HUES6 (cell line): Measurements from ENCODE around the gene OSBPL2.

Experiments
- H3K27ac ChIP-seq: 2 replicates; pipeline ENCODE4 v1.7.0; 2013; ENCODE audit warnings: low read depth, mild to moderate bottlenecking, low read length, inconsistent platforms
- H3K27me3 ChIP-seq: 2 replicates; pipeline ENCODE4 v1.6.1; 2013; ENCODE audit warnings: low read length; ENCODE audit not compliant: control insufficient read depth, insufficient read depth
- H3K36me3 ChIP-seq: 2 replicates; pipeline ENCODE4 v1.6.1; 2013; ENCODE audit warnings: low read length; ENCODE audit not compliant: control insufficient read depth, insufficient read depth
- H3K4me1 ChIP-seq: 2 replicates; pipeline ENCODE4 v1.6.1; 2013; ENCODE audit warnings: low read length; ENCODE audit not compliant: control insufficient read depth, insufficient read depth
- H3K4me3 ChIP-seq: 2 replicates; pipeline ENCODE4 v1.5.1; 2013; ENCODE audit warnings: low read depth, low read length
- H3K9ac ChIP-seq: one replicate; pipeline ENCODE4 v1.6.1; 2013; ENCODE audit warnings: mild to moderate bottlenecking, low read length
- H3K9me3 ChIP-seq: 2 replicates; pipeline ENCODE4 v1.6.1; 2013; ENCODE audit warnings: low read depth, low read length; ENCODE audit not compliant: control insufficient read depth, insufficient read depth

Gene OSBPL2

GRCh38 chr20:62208061-62208794 lies 30.1 kb upstream of the OSBPL2 start:
- Histone ChIP-seq H3K27ac (no peak overlapping the region), H3K36me3 (peaks cover 1% of the 10 kb centered on the region; the same call in 1 of the 2 replicates), H3K9ac (no peak overlapping the region), H3K4me3 (no peak overlapping the region), H3K27me3 (peaks cover 3% of the 10 kb centered on the region; the same call in 1 of the 2 replicates), H3K9me3 (no peaks in the 10 kb centered on the region), H3K4me1 (no peaks in the 10 kb centered on the region; the same call in 1 of the 2 replicates)

- no peaks in the 10 kb centered on the region for H3K9me3 ChIP-seq
- no peak overlapping the region for H3K4me3 ChIP-seq
- H3K36me3 ChIP-seq = no peaks in the 10 kb centered on the region
- peaks cover 8% of the 10 kb centered on the region for H3K27me3 ChIP-seq
- no peaks in the 10 kb centered on the region; the same call in 1 of the 2 replicates for H3K4me1 ChIP-seq
- no peak overlapping the region for H3K9ac ChIP-seq
- H3K27ac ChIP-seq = no peak overlapping the region
Measured at GRCh38 chr20:62208795-62209755, 29.2 kb upstream of the OSBPL2 start.

- Histone ChIP-seq H3K4me1 (no peaks in the 10 kb centered on the region; the same call in 1 of the 2 replicates), H3K27ac (no peak overlapping the region), H3K9me3 (no peaks in the 10 kb centered on the region), H3K9ac (no peak overlapping the region), H3K27me3 (peaks cover 17% of the 10 kb centered on the region), H3K36me3 (no peaks in the 10 kb centered on the region), H3K4me3 (no peak overlapping the region)
Measured at GRCh38 chr20:62209850-62210495, 28.3 kb upstream of the OSBPL2 start.

- H3K36me3 ChIP-seq = no peaks in the 10 kb centered on the region
- no peak overlapping the region for H3K27ac ChIP-seq
- peaks cover 22% of the 10 kb centered on the region for H3K27me3 ChIP-seq
- H3K4me1 ChIP-seq = no peaks in the 10 kb centered on the region; the same call in 1 of the 2 replicates
- no peaks in the 10 kb centered on the region for H3K9me3 ChIP-seq
- no peak overlapping the region for H3K4me3 ChIP-seq
- no peak overlapping the region for H3K9ac ChIP-seq
Measured at GRCh38 chr20:62210496-62210855, 27.8 kb upstream of the OSBPL2 start.

- Histone ChIP-seq H3K4me3 (no peak overlapping the region), H3K4me1 (no peaks in the 10 kb centered on the region; the same call in 1 of the 2 replicates), H3K36me3 (no peaks in the 10 kb centered on the region), H3K27me3 (peaks cover 29% of the 10 kb centered on the region), H3K27ac (no peak overlapping the region), H3K9me3 (no peaks in the 10 kb centered on the region), H3K9ac (no peak overlapping the region)
Measured at GRCh38 chr20:62211216-62211615, 27.1 kb upstream of the OSBPL2 start.

GRCh38 chr20:62211769-62212288 lies 26.5 kb upstream of the OSBPL2 start:
- Histone ChIP-seq H3K4me1 (no peaks in the 10 kb centered on the region; the same call in 1 of the 2 replicates), H3K9ac (no peak overlapping the region), H3K4me3 (no peak overlapping the region), H3K36me3 (no peaks in the 10 kb centered on the region), H3K9me3 (no peaks in the 10 kb centered on the region), H3K27ac (no peak overlapping the region), H3K27me3 (peaks cover 35% of the 10 kb centered on the region)

- Histone ChIP-seq H3K36me3 (no peaks in the 10 kb centered on the region), H3K4me1 (no peaks in the 10 kb centered on the region; the same call in 1 of the 2 replicates), H3K9ac (no peak overlapping the region), H3K9me3 (no peaks in the 10 kb centered on the region), H3K4me3 (no peak overlapping the region), H3K27me3 (peaks cover 40% of the 10 kb centered on the region), H3K27ac (no peak overlapping the region)
Measured at GRCh38 chr20:62212299-62212698, 26.0 kb upstream of the OSBPL2 start.

GRCh38 chr20:62214067-62214466 lies 24.3 kb upstream of the OSBPL2 start:
- no peak overlapping the region for H3K4me3 ChIP-seq
- H3K9me3 ChIP-seq = no peaks in the 10 kb centered on the region
- H3K27ac ChIP-seq = no peak overlapping the region
- no peaks in the 10 kb centered on the region for H3K36me3 ChIP-seq
- no peak overlapping the region for H3K9ac ChIP-seq
- peaks cover 9% of the 10 kb centered on the region for H3K4me1 ChIP-seq
- peaks cover 58% of the 10 kb centered on the region for H3K27me3 ChIP-seq

- Histone ChIP-seq H3K4me1 (peaks cover 9% of the 10 kb centered on the region), H3K27ac (no peak overlapping the region), H3K9ac (no peak overlapping the region), H3K27me3 (peaks cover 68% of the 10 kb centered on the region), H3K36me3 (no peaks in the 10 kb centered on the region), H3K9me3 (no peaks in the 10 kb centered on the region), H3K4me3 (no peak overlapping the region)
Measured at GRCh38 chr20:62215020-62215990, 23.0 kb upstream of the OSBPL2 start.
